Small intestine (tissue), 7 donors: ENCODE results near the gene GALE. TPM values are rescaled to one million over a fixed set of nuclear protein-coding genes. Genes with fewer than 3 reads are reported as not detected.
"Not testable (repeated sequence)": the region's sequence is repeated elsewhere in the genome, so short reads cannot be mapped to it uniquely, and the experiment has no call there.

Source experiments
- DNase-seq, 2 donors: peaks; one replicate each; pipeline versions ENCODE4 v3.0.0 to v3.0.0-alpha.2; 2013
- FAIRE-seq: peaks from 2 replicates; lab custom pipeline; 2012; peaks lifted over from hg19 to GRCh38; lab: Jason Lieb, UNC
- H3K27ac ChIP-seq, 3 donors: one replicate each; pipeline ENCODE4 v1.5.1; 2013; ENCODE audit warnings: low read length in 2 of 3, mild to moderate bottlenecking in 2 of 3, control low read depth in 1 of 3, inconsistent platforms in 1 of 3, low read depth in 1 of 3, moderate library complexity in 1 of 3
- H3K27me3 ChIP-seq, 3 donors: one replicate each; pipeline ENCODE4 v1.6.1; 2013; ENCODE audit warnings: low read length in 3 of 3, inconsistent platforms in 1 of 3; ENCODE audit not compliant: control insufficient read depth in 3 of 3, insufficient read depth in 3 of 3
- H3K36me3 ChIP-seq, 3 donors: one replicate each; pipeline ENCODE4 v1.6.1; 2013; ENCODE audit warnings: low read length in 3 of 3, inconsistent platforms in 1 of 3, low read depth in 1 of 3, mild to moderate bottlenecking in 1 of 3, moderate library complexity in 1 of 3; ENCODE audit not compliant: control insufficient read depth in 3 of 3, insufficient read depth in 2 of 3
- H3K4me1 ChIP-seq, 3 donors: one replicate each; pipeline ENCODE4 v1.6.1; 2013; ENCODE audit warnings: low read length in 2 of 3, inconsistent platforms in 1 of 3, low read depth in 1 of 3, mild to moderate bottlenecking in 1 of 3, moderate library complexity in 1 of 3; ENCODE audit not compliant: control insufficient read depth in 3 of 3, insufficient read depth in 2 of 3
- H3K4me3 ChIP-seq, 3 donors: one replicate each; pipeline ENCODE4 v1.5.1; 2013; ENCODE audit warnings: low read length in 3 of 3, control low read depth in 1 of 3, inconsistent platforms in 1 of 3, low read depth in 1 of 3, mild to moderate bottlenecking in 1 of 3, moderate library complexity in 1 of 3
- H3K9me3 ChIP-seq, 2 donors: one replicate each; pipeline ENCODE4 v1.6.1; 2013; ENCODE audit warnings: low read depth in 1 of 2, low read length in 1 of 2; ENCODE audit not compliant: control insufficient read depth in 2 of 2, insufficient read depth in 1 of 2
- WGBS, 3 donors: extraction: QIAGEN DNeasy Blood & Tissue Kit; methylation state at CpG; one replicate each; pipeline ENCODE4 v1.1.7; 2013; 5-methylcytosine and 5-hydroxymethylcytosine counted together
- polyA plus RNA-seq, 4 donors: library from polyadenylated mRNA; stranded (reverse) in 3 of 4; unstranded in 1 of 4; fragments of 200-250 nt in 3 of 4; fragments of 120-200 nt in 1 of 4; gene quantifications; one replicate each; pipeline versions ENCODE4 v1.2.1 to v1.2.3, GENCODE V29; 2013
- donor health status: healthy with polysubstance abuse.
- donor health status: control.
- donor health status: control.
- donor health status: Bipolar disorder and iron deficiency.
- donor health status: healthy.

Gene GALE
- polyA plus RNA-seq, 4 donors = 76.6 to 289 (median 198) TPM

DNA sequence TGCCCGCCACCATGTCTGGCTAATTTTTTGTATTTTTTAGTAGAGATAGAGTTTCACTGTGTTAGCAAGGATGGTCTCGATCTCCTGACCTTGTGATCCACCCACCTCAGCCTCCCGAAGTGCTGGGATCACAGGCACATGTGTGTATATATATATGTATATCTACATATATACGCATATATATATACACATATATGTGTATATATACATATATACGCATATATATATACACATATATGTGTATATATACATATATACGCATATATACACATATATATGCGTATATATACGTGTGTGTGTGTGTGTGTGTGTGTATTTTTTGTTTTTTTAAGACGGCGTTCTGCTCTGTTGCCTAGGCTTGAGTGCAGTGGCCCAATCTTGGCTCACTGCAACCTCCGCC lies 17.4 kb downstream of the GALE start:
- not testable (repeated sequence) for H3K27ac ChIP-seq, FAIRE-seq, H3K9me3 ChIP-seq, H3K4me3 ChIP-seq, DNase-seq, H3K27me3 ChIP-seq
- Histone ChIP-seq H3K4me1 (peaks cover 0 to 13% (median 8%) of the 10 kb centered on the region in 3 donors), H3K36me3 (peaks cover 2 to 39% (median 18%) of the 10 kb centered on the region in 3 donors)
- 94 to 97% (median 96%) methylated on average over 10 to 11 of the region's 11 CpGs for WGBS, 3 donors

DNA sequence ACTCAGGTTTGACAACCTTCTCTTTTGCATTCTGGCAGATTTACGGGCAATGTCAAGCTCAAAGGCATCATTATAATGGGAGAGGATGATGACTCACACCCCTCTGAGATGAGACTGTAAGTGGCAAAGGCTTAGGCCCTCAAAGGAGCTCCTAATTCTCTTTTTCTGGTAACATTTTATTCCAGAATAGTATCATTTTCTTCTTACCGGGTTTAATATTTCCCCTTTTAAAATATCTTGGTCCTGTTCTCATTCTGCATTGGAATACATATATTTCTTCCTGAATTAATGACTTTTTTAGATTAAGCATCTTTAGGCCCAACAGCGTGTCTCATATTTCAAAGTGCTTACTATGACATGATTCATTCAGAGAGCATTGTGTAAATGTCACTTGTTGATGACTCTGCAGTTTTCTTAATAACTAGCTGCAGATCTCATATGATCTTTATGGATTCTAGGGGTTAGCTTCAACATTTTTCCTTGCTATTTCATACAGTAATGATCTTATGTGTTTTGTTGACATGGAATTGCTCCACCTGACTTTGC lies 20.7 kb downstream of the GALE start:
- WGBS, 3 donors = 61 to 67% (median 63%) methylated on average over 3 of the region's 3 CpGs
- Histone ChIP-seq H3K27me3 (no peaks in the 10 kb centered on the region), H3K4me1 (peaks cover 2 to 20% (median 8%) of the 10 kb centered on the region in 3 donors), H3K4me3 (no peak overlapping the region), H3K27ac (peak overlapping the region in 1 of 3 donors; percentile 42), H3K9me3 (no peaks in the 10 kb centered on the region), H3K36me3 (peaks cover 0 to 26% (median 2%) of the 10 kb centered on the region in 3 donors)
- no peak for FAIRE-seq
- DNase-seq = peak in 1 of 2 donors; percentile 36

DNA sequence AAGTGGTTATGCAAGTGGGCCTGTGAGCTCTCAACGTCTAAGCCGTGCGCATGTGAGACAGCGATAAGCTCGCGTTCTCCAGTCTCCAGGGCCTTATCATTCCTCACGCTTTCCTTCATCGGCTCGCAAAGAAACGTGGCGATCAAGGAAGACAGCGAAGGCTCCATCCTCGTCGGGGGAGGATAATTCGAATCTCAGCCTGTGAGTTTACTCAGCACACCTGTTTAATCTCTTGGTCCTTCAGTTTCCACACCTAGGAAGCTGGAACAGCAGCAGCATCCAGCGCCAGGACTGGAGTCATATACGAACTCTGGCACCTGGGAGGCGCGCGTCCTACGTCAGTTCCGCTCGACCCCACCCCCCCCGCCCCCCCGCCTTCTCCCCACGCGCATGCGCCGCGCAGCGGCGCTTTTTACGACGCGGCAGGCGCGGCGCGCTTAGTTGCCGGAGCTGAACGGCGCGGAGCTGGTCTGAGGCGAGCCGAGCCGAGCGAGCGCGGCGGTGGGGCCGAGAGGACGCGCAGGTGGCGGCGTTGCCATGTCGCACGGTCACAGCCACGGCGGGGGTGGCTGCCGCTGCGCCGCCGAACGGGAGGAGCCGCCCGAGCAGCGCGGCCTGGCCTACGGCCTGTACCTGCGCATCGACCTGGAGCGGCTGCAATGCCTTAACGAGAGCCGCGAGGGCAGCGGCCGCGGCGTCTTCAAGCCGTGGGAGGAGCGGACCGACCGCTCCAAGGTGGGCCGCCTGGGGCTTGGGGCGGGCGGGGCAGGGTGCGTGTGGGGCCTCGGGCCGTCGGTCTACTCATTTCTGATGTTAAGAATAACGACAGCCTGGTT lies 22.4 kb downstream of the GALE start, which contains the start of gene PITHD1:
Gene PITHD1 (plus strand): TSS at position 440 of the 836 bp plus-strand sequence. CDS start 98 bp downstream, at position 538.
- peaks cover 0 to 18% (median 2%) of the 10 kb centered on the region in 3 donors for H3K36me3 ChIP-seq
- no peak for FAIRE-seq
- H3K9me3 ChIP-seq = no peaks in the 10 kb centered on the region
- H3K27me3 ChIP-seq = no peaks in the 10 kb centered on the region
- WGBS, 3 donors = 0 to 1% (median 1%) methylated on average over 55 to 89 of the region's 91 CpGs
- H3K27ac ChIP-seq = peak within 1 kb of the TSS; percentile 94 to 100 (median 96)
- peaks cover 2 to 34% (median 8%) of the 10 kb centered on the region in 3 donors for H3K4me1 ChIP-seq
- peak within 1 kb of the TSS; percentile 88 to 92 (median 90) for H3K4me3 ChIP-seq
- peak; percentile 91 to 95 for DNase-seq

DNA sequence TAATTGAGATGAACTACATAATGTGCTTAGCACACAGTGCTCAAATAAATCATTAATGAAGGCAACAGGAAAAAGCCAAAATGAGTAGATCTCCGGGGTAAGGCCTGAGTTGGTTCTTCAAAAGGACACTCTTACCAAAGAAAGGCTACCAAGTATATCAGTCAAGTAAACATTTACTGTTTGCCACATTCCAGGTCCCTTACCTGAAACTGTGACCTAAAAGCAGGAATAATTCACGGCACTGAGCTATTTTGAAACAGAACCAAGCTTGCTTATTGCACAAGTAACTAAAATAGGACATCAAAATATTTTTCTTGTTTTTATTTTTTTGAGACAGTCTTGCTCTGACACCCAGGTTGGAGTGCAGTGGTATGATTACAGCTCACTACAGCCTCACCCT lies 24.3 kb downstream of the GALE start:
- no peaks in the 10 kb centered on the region for H3K27me3 ChIP-seq
- no peak for FAIRE-seq
- DNase-seq = no peak
- WGBS, 3 donors = 69 to 78% (median 78%) methylated on average over 2 of the region's 2 CpGs
- peaks cover 0 to 13% (median 0%) of the 10 kb centered on the region in 3 donors for H3K36me3 ChIP-seq
- H3K4me1 ChIP-seq = peaks cover 2 to 34% (median 8%) of the 10 kb centered on the region in 3 donors
- no peaks in the 10 kb centered on the region for H3K9me3 ChIP-seq
- H3K4me3 ChIP-seq = no peak overlapping the region
- H3K27ac ChIP-seq = no peak overlapping the region

- 70 to 76% (median 73%) methylated on average over 6 of the region's 6 CpGs for WGBS, 3 donors
- H3K4me1 ChIP-seq = peaks cover 2 to 26% (median 3%) of the 10 kb centered on the region in 3 donors
These were observed 26.2 kb downstream of the GALE start for GRCh38 chr1:23774174-23774880.

GRCh38 chr1:23772854-23773242 lies 27.7 kb downstream of the GALE start:
- H3K9me3 ChIP-seq = no peaks in the 10 kb centered on the region
- H3K36me3 ChIP-seq = peaks cover 0 to 21% (median 2%) of the 10 kb centered on the region in 3 donors
- no peak overlapping the region for H3K27ac ChIP-seq
- no peak for DNase-seq
- H3K27me3 ChIP-seq = no peaks in the 10 kb centered on the region
- FAIRE-seq = no peak
- 84 to 90% (median 86%) methylated on average over 10 of the region's 10 CpGs for WGBS, 3 donors
- peaks cover 0 to 21% (median 2%) of the 10 kb centered on the region in 3 donors for H3K4me1 ChIP-seq
- no peak overlapping the region for H3K4me3 ChIP-seq

More at GRCh38 chr1:23774174-23774880, 26.2 kb downstream of the GALE start:
- H3K27ac ChIP-seq = peak overlapping the region in 1 of 3 donors; percentile 45
- H3K27me3 ChIP-seq = no peaks in the 10 kb centered on the region
- FAIRE-seq (no peak), DNase-seq (peak in 1 of 2 donors; percentile 49)
- no peaks in the 10 kb centered on the region for H3K9me3 ChIP-seq
- H3K4me3 ChIP-seq = no peak overlapping the region
- peaks cover 0 to 13% (median 0%) of the 10 kb centered on the region in 3 donors for H3K36me3 ChIP-seq

DNA sequence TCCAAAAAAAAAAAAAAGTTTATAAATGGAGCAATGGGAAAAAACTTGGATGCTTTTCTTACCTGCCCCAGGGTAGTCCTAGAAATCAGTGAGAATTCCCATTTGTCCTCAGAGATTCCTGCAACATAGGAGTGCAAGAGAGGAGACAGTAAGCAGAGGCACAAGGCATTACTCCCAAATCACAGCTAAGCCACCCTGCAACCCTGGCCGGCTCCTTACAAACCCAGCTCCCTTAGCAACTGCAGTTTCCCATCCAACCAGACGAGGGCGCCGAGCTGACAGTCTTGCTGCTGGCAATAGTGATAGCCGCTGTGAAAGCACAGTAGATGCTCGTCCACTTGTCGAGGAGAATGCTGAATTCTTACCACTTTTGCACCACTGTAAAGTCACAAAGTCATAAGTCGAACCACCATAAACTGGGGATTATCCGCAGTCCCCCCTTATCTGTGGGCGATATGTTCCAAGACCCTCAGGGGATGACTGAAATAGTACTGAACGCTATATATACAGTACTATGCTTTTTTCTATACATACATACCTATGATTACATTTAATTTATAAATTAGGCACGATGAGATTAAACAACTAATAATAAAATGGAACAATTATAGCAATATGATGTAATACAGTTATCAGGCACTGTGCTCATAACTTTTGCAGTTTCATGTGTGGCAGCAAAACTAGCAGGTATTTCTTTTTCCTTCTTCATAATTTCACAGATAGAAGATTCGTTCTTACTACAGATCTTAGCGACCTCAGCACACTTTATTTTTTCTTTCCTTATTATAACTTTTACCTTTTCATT lies 28.3 kb downstream of the GALE start:
- DNase-seq (peak; percentile 83 to 88), FAIRE-seq (no peak)
- Histone ChIP-seq H3K4me3 (no peak overlapping the region), H3K4me1 (peaks cover 0 to 20% (median 1%) of the 10 kb centered on the region in 3 donors), H3K27ac (no peak overlapping the region), H3K27me3 (no peaks in the 10 kb centered on the region), H3K9me3 (no peaks in the 10 kb centered on the region), H3K36me3 (peaks cover 0 to 25% (median 2%) of the 10 kb centered on the region in 3 donors)
- WGBS, 3 donors = 17 to 22% (median 19%) methylated on average over 14 of the region's 14 CpGs
